DOHH2 (cell line): Measurements from ENCODE around the gene PKN1.
"Not testable (repeated sequence)": the region's sequence is repeated elsewhere in the genome, so short reads cannot be mapped to it uniquely, and the experiment has no call there.

Experiments used
- CTCF ChIP-seq: fragments of 200-600 bp; sonication (generic); IDR thresholded peaks from one replicate; pipeline ENCODE4 v1.5.1; 2014; ENCODE audit warnings: antibody characterized with exemption, mild to moderate bottlenecking, low read depth, low read length; ENCODE audit not compliant: poor library complexity, severe bottlenecking
- EZH2phosphoT487 ChIP-seq: fragments of 200-600 bp; sonication (generic); IDR thresholded peaks from 2 replicates; pipeline ENCODE4 v1.6.1; 2017; ENCODE audit warnings: borderline replicate concordance, mild to moderate bottlenecking, antibody characterized with exemption, low read length, moderate library complexity, mixed read lengths

- TF ChIP-seq CTCF, EZH2phosphoT487: not testable (repeated sequence)
Observed at GRCh38 chr19:14396730-14397129, 36.4 kb upstream of the PKN1 start.
